Right cardiac atrium (tissue), 5 donors: ENCODE measurements around the gene GDI1. TPM values are rescaled to one million over a fixed set of nuclear protein-coding genes. Genes with fewer than 3 reads are reported as not detected.

Experiments used
- ATAC-seq, 2 donors: fragments of 200-7000 bp; cut with Tn5 transposase; one replicate each; pipeline versions ENCODE4 v1.8.0 to v1.9.1; 2020; ENCODE audit warnings: moderate library complexity in 2 of 2, mild to moderate bottlenecking in 1 of 2
- DNase-seq, 3 donors: peaks; one replicate each; pipeline ENCODE4 v3.0.0-alpha.2; 2020
- H3K27ac ChIP-seq: one replicate; pipeline ENCODE4 v1.5.1; 2013; ENCODE audit warnings: mild to moderate bottlenecking, low read length, control low read depth, moderate library complexity
- H3K27me3 ChIP-seq: one replicate; pipeline ENCODE4 v1.6.1; 2013; ENCODE audit not compliant: control insufficient read depth, insufficient read depth
- H3K4me1 ChIP-seq: one replicate; pipeline ENCODE4 v1.6.1; 2013; ENCODE audit warnings: low read length; ENCODE audit not compliant: control insufficient read depth, insufficient read depth
- H3K4me3 ChIP-seq: one replicate; pipeline ENCODE4 v1.5.1; 2013; ENCODE audit warnings: low read length, control low read depth
- H3K9me3 ChIP-seq: one replicate; pipeline ENCODE4 v1.6.1; 2013; ENCODE audit warnings: low read length; ENCODE audit not compliant: control insufficient read depth
- WGBS: extraction: QIAGEN DNeasy Blood & Tissue Kit; methylation state at CpG from one replicate; pipeline ENCODE4 v1.1.7; 2013; 5-methylcytosine and 5-hydroxymethylcytosine counted together
- intact Hi-C, 4 donors: fragments of 100-400 bp; cut with DNase I; formaldehyde crosslinking; loops; one replicate each; pipeline versions ENCODE4 v1.11.0 to v1.14.0; 2022 to 2023
- polyA plus RNA-seq: library from polyadenylated mRNA; stranded (reverse); fragments of 200-250 nt; gene quantifications from one replicate; pipeline ENCODE4 v1.2.3, GENCODE V29; 2013
- total RNA-seq, 4 donors: library from RNA; stranded (reverse); fragmentation: NEBNext Ultra II Directional; extraction: Animal tissue kit (Norgen Biotek cat#: 25700); gene quantifications; one replicate each; pipeline ENCODE4 v1.2.1, GENCODE V29; 2021
- donor health status: healthy with polysubstance abuse.
- donor health status: DM: no; HTN: yes; CAD: no.
- donor health status: DM: no; HTN: no; CAD: no.
- donor health status: DM: no; HTN: yes; CAD: no; lungs with severe emphysema.
- donor health status: DM: yes; HTN: yes; CAD: no.

GDI1 gene
- total and polyA plus RNA-seq, 5 donors, result 82.7 to 102 (median 97.6) TPM

- intact Hi-C loops, result no loop called here
- ATAC-seq (no peak), DNase-seq (peak in 2 of 3 donors; percentile 24 to 26)
- Histone ChIP-seq H3K27me3 (no peaks in the 10 kb centered on the region), H3K4me1 (no peaks in the 10 kb centered on the region), H3K9me3 (no peaks in the 10 kb centered on the region), H3K27ac (no peak overlapping the region), H3K4me3 (no peak overlapping the region)
- 94% methylated on average over 14 of the region's 14 CpGs for WGBS
These were observed 28.6 kb downstream of the GDI1 start for GRCh38 chrX:154465601-154466000.

GRCh38 chrX:154466036-154466435, 29.1 kb downstream of the GDI1 start:
- WGBS, result 90% methylated on average over 30 of the region's 32 CpGs
- intact Hi-C loops, result no loop called here
- no peak for ATAC-seq
- H3K27ac ChIP-seq, result no peak overlapping the region
- no peak overlapping the region for H3K4me3 ChIP-seq
- H3K9me3 ChIP-seq, result no peaks in the 10 kb centered on the region
- no peaks in the 10 kb centered on the region for H3K4me1 ChIP-seq
- peak in 1 of 3 donors; percentile 41 for DNase-seq
- no peaks in the 10 kb centered on the region for H3K27me3 ChIP-seq

- ATAC-seq (no peak), DNase-seq (peak in 1 of 3 donors; percentile 31)
- Histone ChIP-seq H3K4me1 (no peaks in the 10 kb centered on the region), H3K27ac (no peak overlapping the region), H3K4me3 (no peak overlapping the region), H3K27me3 (no peaks in the 10 kb centered on the region), H3K9me3 (no peaks in the 10 kb centered on the region)
- intact Hi-C loops, result no loop called here
- WGBS, result 95% methylated on average over 15 of the region's 15 CpGs
These were observed 30.0 kb downstream of the GDI1 start for GRCh38 chrX:154466907-154467306.

- intact Hi-C loops, result no loop called here
- H3K4me3 ChIP-seq, result no peak overlapping the region
- no peak overlapping the region for H3K27ac ChIP-seq
- H3K4me1 ChIP-seq, result no peaks in the 10 kb centered on the region
- no peaks in the 10 kb centered on the region for H3K27me3 ChIP-seq
- ATAC-seq (no peak), DNase-seq (peak in 2 of 3 donors; percentile 3 to 52)
- 96% methylated on average over 21 of the region's 21 CpGs for WGBS
- no peaks in the 10 kb centered on the region for H3K9me3 ChIP-seq
These were observed 30.6 kb downstream of the GDI1 start for GRCh38 chrX:154467556-154467955.

GRCh38 chrX:154468217-154468616, 31.3 kb downstream of the GDI1 start:
- ATAC-seq, result no peak

GRCh38 chrX:154469114-154469513, 32.2 kb downstream of the GDI1 start:
- DNase-seq (peak in 1 of 3 donors; percentile 51), ATAC-seq (no peak)
- no peaks in the 10 kb centered on the region for H3K9me3 ChIP-seq
- WGBS, result 84% methylated on average over 9 of the region's 9 CpGs
- no peaks in the 10 kb centered on the region for H3K4me1 ChIP-seq
- intact Hi-C loops, result no loop called here
- H3K27me3 ChIP-seq, result no peaks in the 10 kb centered on the region
- H3K4me3 ChIP-seq, result no peak overlapping the region
- H3K27ac ChIP-seq, result no peak overlapping the region

More at GRCh38 chrX:154468217-154468616, 31.3 kb downstream of the GDI1 start:
- DNase-seq, result peak in 1 of 3 donors; percentile 37
- Histone ChIP-seq H3K27ac (no peak overlapping the region), H3K4me1 (no peaks in the 10 kb centered on the region), H3K27me3 (no peaks in the 10 kb centered on the region), H3K9me3 (no peaks in the 10 kb centered on the region), H3K4me3 (no peak overlapping the region)
- intact Hi-C loops, result no loop called here
- whole genome bisulfite sequencing, result 96% methylated on average over 23 of the region's 23 CpGs

GRCh38 chrX:154469880-154470279, 32.9 kb downstream of the GDI1 start:
- Histone ChIP-seq H3K4me1 (no peaks in the 10 kb centered on the region), H3K9me3 (no peaks in the 10 kb centered on the region), H3K27ac (no peak overlapping the region), H3K27me3 (no peaks in the 10 kb centered on the region), H3K4me3 (no peak overlapping the region)
- intact Hi-C loops, result no loop called here
- WGBS, result 92% methylated on average over 18 of the region's 18 CpGs
- peak in 1 of 3 donors; percentile 50 for DNase-seq
- no peak for ATAC-seq

- intact Hi-C loops, result no loop called here
- Histone ChIP-seq H3K4me3 (no peak overlapping the region), H3K4me1 (no peaks in the 10 kb centered on the region), H3K27me3 (no peaks in the 10 kb centered on the region), H3K27ac (no peak overlapping the region), H3K9me3 (no peaks in the 10 kb centered on the region)
- WGBS, result 87% methylated on average over 14 of the region's 14 CpGs
- peak in 1 of 3 donors; percentile 20 for DNase-seq
- ATAC-seq, result no peak
These were observed 33.5 kb downstream of the GDI1 start for GRCh38 chrX:154470434-154470833.

GRCh38 chrX:154470914-154471568, 34.1 kb downstream of the GDI1 start:
- intact Hi-C loops, result no loop called here
- H3K9me3 ChIP-seq, result no peaks in the 10 kb centered on the region
- H3K4me1 ChIP-seq, result no peaks in the 10 kb centered on the region
- DNase-seq, result no peak
- no peak for ATAC-seq
- no peak overlapping the region for H3K27ac ChIP-seq
- no peak overlapping the region for H3K4me3 ChIP-seq
- H3K27me3 ChIP-seq, result no peaks in the 10 kb centered on the region
- WGBS, result 91% methylated on average over 22 of the region's 23 CpGs

GRCh38 chrX:154471839-154472684, 35.1 kb downstream of the GDI1 start:
- intact Hi-C loops, result no loop called here
- ATAC-seq, result no peak
- H3K9me3 ChIP-seq, result no peaks in the 10 kb centered on the region
- H3K27ac ChIP-seq, result no peak overlapping the region
- peak in 1 of 3 donors; percentile 49 for DNase-seq
- H3K4me1 ChIP-seq, result no peaks in the 10 kb centered on the region
- no peak overlapping the region for H3K4me3 ChIP-seq
- WGBS, result 85% methylated on average over 23 of the region's 23 CpGs
- no peaks in the 10 kb centered on the region for H3K27me3 ChIP-seq
